HCEC 1CT (cell line): ENCODE data around the gene PIAS2.

ENCODE experiments used
- DNase-seq: peaks from one replicate; pipeline ENCODE4 v3.0.0-alpha.2; 2017

The PIAS2 gene

DNA sequence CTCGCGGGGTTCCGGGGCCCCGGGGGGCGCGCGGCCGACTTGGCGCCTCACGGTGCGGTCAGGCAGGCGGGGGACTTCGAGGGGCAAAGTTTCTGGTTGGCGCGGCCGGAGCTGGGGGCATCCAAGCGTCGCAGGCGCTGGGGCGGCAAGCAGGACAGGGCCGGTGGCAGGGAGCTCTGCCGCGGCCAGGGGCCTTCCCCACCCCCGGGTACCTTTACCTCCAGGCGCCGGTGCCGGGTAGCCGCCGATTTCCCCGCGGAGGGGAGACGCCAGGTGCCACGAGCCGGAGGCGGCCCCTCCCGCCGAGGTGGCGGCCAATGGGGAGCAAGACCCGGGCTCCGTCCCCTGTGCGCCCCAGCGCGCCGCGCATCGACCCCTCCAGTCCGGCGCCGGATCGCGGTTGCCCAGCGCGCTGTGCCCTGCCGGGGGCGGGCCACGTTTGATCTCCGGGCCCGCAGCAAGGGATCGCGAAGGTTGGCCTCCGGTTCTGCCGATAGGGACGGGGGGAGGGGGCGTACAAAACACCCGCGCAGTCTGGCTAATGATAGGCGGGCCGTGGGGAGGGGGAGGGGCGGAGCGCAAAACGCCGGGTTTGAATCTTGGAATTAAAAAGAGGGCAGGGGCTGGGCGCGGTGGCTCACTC lies 160.6 kb downstream of the PIAS2 start, which contains the start of gene ST8SIA5:
Gene ST8SIA5, minus strand, starts transcription at position 495 of the 643 bp plus-strand sequence. CDS start 545 bp downstream, outside the sequence.
- no peak for DNase-seq

DNA sequence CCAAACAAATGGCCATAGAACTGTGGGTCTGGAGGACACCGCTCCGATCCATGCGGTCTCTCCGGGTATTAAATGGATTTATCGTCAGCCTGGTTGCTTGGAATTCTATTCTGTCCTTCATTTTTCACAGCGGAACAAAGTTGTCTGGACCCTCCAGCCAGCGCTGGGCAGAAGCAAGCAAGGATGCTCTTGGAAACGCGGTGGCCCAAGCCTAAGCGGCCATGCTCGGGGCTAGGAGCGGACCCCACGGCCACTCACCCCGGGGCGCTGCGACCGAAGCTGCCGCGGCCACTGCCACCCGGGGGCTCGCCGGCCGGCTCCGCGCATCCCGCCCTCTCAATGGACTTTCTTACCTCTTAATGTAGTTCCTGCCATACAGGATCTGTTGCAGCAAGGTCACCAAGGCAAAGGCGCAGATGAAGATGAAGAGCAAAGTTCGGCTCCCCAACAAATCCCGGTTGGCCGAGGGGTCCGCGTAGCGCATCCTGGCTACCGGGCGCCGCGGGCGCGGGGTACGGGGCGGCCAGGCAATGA lies 161.2 kb downstream of the PIAS2 start:
- DNase-seq = no peak

DNA sequence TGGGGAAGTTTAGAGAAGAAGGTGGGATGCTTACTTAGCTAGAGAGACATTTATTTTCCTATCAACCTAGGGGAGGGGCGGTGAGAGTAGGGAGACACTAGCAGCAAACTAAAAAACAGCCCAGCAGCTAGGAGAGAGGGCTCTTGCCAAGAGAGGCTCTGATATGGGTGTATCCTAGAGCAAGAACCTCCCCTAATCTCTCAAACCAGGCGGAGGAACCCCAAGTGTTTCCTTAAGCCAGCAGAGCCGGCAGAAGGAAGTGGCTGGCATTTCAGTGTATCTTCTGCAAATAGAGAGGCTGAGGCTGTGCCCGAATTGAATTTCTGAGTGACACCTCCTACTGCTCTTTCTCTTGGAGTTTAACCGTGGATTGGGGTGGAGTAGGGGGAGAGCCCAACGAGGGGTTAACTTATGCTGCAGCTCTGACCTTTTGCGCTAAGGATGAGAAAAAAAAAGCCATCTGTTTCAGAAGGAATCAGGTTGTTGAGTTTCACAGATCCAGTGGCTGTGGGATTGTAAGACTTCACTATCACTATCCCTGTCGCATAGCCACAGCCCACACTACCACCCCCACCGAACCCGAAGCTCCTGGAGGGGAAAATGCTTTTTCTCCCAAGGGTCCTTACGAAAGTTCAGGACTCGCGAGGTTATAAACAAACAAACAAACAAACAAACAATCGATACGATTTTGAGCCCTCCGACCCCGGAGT lies 161.8 kb downstream of the PIAS2 start:
- DNase-seq = peak; percentile 6

DNA sequence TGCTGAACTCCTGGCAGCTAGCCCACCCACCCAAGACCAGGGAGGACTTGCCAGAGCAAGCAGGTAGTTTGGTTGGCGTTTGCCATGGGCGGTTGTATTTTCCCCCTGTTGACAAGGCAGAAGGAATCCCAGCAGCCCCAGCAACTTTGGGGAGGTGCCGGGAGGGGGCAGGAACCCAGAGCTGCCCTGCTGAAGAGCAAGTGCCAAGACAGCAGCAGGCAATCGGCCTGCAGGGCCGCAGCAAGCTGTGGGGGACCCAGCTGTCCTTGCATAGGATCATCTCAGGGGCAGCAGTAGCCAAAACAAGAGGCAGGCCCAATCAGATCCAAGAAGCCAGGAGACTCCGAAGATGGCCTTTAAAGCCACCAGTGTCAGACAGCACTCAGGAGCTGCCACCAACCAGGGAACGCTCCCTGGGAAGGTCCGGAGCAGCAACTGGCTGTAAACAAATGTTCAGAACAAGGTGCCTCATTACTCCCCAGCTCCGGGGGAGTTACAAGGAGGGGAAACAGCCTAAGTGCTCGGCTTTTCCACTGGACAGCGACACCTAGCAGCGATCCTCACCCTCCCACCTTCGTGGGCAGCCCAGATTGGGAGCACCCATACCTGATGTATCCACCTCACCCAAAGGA lies 162.5 kb downstream of the PIAS2 start:
- no peak for DNase-seq

DNA sequence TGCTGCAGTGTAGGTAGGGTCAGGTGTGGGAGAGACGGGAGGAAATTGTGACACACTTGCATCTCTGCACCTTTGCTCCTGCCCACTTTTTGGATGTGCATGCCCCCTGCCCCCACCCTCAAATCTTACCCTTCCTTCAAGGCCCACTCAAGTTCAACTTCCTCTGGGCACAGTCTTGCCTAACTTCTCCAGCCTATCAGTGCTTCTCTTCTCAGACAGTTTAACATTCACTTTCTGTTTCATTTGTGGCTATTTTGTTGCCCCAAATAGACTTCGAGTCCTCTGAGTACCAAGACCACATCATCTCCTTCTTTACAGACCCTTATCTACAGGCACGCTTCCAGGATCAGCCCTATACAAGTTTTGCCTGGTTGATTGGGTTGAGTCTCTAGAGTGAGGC lies 163.1 kb downstream of the PIAS2 start:
- DNase-seq = no peak
